Upper lobe of left lung (tissue), 6 donors: ENCODE data around the gene ADARB1. TPM values are rescaled to one million over a fixed set of nuclear protein-coding genes. Genes with fewer than 3 reads are reported as not detected.

Experiments
- ATAC-seq, 2 donors: fragments of 200-7000 bp; cut with Tn5 transposase; one replicate each; pipeline ENCODE4 v1.9.1; 2022; ENCODE audit warnings: mild to moderate bottlenecking in 2 of 2, moderate library complexity in 2 of 2; ENCODE audit not compliant: low FRiP score in 2 of 2
- DNase-seq, 2 donors: peaks; one replicate each; pipeline ENCODE4 v3.0.0-alpha.2; 2019 to 2020
- H3K27ac ChIP-seq, 4 donors: fragments of 200-600 bp; sonication (generic); one replicate each; pipeline ENCODE4 v1.5.1; 2016 to 2019
- H3K27me3 ChIP-seq, 4 donors: fragments of 200-600 bp; sonication (generic); one replicate each; pipeline ENCODE4 v1.5.1; 2017 to 2019
- H3K36me3 ChIP-seq, 4 donors: fragments of 200-600 bp; sonication (generic); one replicate each; pipeline ENCODE4 v1.5.1; 2016 to 2019
- H3K4me1 ChIP-seq, 4 donors: fragments of 200-600 bp; sonication (generic); one replicate each; pipeline ENCODE4 v1.5.1; 2018 to 2019
- H3K4me3 ChIP-seq, 4 donors: fragments of 200-600 bp; sonication (generic); one replicate each; pipeline ENCODE4 v1.5.1; 2017 to 2019; ENCODE audit warnings: mild to moderate bottlenecking in 2 of 4, moderate library complexity in 1 of 4
- H3K9me3 ChIP-seq, 4 donors: fragments of 200-600 bp; sonication (generic); one replicate each; pipeline ENCODE4 v1.5.1; 2018 to 2019
- EP300 ChIP-seq, 4 donors: sonication (generic); formaldehyde crosslinking; IDR thresholded peaks; one replicate each; pipeline ENCODE4 v1.5.1; 2017; ENCODE audit warnings: antibody characterized with exemption in 4 of 4, control low read depth in 2 of 4
- POLR2A ChIP-seq, 4 donors: fragments of 450-650 bp; IDR thresholded peaks; one replicate each; pipeline ENCODE4 v1.5.1; 2016 to 2017; ENCODE audit warnings: antibody characterized with exemption in 4 of 4, mild to moderate bottlenecking in 2 of 4
- POLR2AphosphoS5 ChIP-seq, 2 donors: sonication (generic); formaldehyde crosslinking; IDR thresholded peaks; one replicate each; pipeline ENCODE4 v1.5.1; 2017; ENCODE audit warnings: antibody characterized with exemption in 2 of 2
- WGBS, 2 donors: methylation state at CpG; one replicate each; pipeline ENCODE4 v1.1.5; 2017 to 2018; 5-methylcytosine and 5-hydroxymethylcytosine counted together
- total RNA-seq, 6 donors: library from RNA; depleted of rRNA in 4 of 6; stranded (reverse); fragments of >200 nt in 4 of 6; gene quantifications; one replicate each; pipeline versions ENCODE4 v1.1.0 to v1.2.1, GENCODE V29; 2016 to 2021
- TF ChIP-seq, protein P1 (sequence below), 6 experiments: fragments of 450-650 bp in 4 of 6; fragments of 200-600 bp in 2 of 6; sonication (generic) in 2 of 6; IDR thresholded peaks; one replicate each; pipeline ENCODE4 v1.5.1; 2016 to 2019; ENCODE audit warnings: antibody characterized with exemption in 6 of 6
- donor health status: DM: no; HTN: no; CAD: no; lungs with moderate emphysema.
- donor health status: DM: no; HTN: yes; CAD: no; lungs with severe emphysema.

ADARB1 gene
- total RNA-seq, 6 donors from 2014 or later = 26.5 to 94.3 (median 42.4) TPM

- Histone ChIP-seq H3K4me3 (no peak overlapping the region), H3K27ac (no peak overlapping the region), H3K9me3 (no peaks in the 10 kb centered on the region), H3K36me3 (peaks cover 2 to 39% (median 22%) of the 10 kb centered on the region in 4 donors), H3K27me3 (no peaks in the 10 kb centered on the region), H3K4me1 (peaks cover 0 to 2% (median 0%) of the 10 kb centered on the region in 4 donors)
- TF ChIP-seq, protein P1, sequence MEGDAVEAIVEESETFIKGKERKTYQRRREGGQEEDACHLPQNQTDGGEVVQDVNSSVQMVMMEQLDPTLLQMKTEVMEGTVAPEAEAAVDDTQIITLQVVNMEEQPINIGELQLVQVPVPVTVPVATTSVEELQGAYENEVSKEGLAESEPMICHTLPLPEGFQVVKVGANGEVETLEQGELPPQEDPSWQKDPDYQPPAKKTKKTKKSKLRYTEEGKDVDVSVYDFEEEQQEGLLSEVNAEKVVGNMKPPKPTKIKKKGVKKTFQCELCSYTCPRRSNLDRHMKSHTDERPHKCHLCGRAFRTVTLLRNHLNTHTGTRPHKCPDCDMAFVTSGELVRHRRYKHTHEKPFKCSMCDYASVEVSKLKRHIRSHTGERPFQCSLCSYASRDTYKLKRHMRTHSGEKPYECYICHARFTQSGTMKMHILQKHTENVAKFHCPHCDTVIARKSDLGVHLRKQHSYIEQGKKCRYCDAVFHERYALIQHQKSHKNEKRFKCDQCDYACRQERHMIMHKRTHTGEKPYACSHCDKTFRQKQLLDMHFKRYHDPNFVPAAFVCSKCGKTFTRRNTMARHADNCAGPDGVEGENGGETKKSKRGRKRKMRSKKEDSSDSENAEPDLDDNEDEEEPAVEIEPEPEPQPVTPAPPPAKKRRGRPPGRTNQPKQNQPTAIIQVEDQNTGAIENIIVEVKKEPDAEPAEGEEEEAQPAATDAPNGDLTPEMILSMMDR (IDR thresholded peaks at IDR 0.05) = no peak
- TF ChIP-seq POLR2A (IDR thresholded peaks at IDR 0.05) (no peak), POLR2AphosphoS5 (IDR thresholded peaks at IDR 0.05) (no peak), EP300 (IDR thresholded peaks at IDR 0.05) (no peak)
- DNase-seq = peak in 1 of 2 donors; percentile 79
- 94% methylated on average over 29 of the region's 29 CpGs for WGBS, 2 donors
- no peak for ATAC-seq
These were observed 146.5 kb downstream of the ADARB1 start for GRCh38 chr21:45220714-45221490.

GRCh38 chr21:45222001-45222400, 147.6 kb downstream of the ADARB1 start:
- no peaks in the 10 kb centered on the region for H3K9me3 ChIP-seq
- H3K27ac ChIP-seq = no peak overlapping the region
- DNase-seq = peak in 1 of 2 donors; percentile 57
- H3K4me1 ChIP-seq = peaks cover 0 to 2% (median 0%) of the 10 kb centered on the region in 4 donors
- H3K4me3 ChIP-seq = no peak overlapping the region
- TF ChIP-seq POLR2A (IDR thresholded peaks at IDR 0.05) = no peak
- no peak for TF ChIP-seq EP300 (IDR thresholded peaks at IDR 0.05)
- TF ChIP-seq, protein P1 (IDR thresholded peaks at IDR 0.05) = no peak
- peaks cover 2 to 39% (median 22%) of the 10 kb centered on the region in 4 donors for H3K36me3 ChIP-seq
- H3K27me3 ChIP-seq = no peaks in the 10 kb centered on the region
- no peak for ATAC-seq
- 93 to 96% methylated on average over 12 to 14 of the region's 15 CpGs for WGBS, 2 donors

GRCh38 chr21:45223236-45224185, 149.1 kb downstream of the ADARB1 start:
- no peaks in the 10 kb centered on the region for H3K9me3 ChIP-seq
- H3K27me3 ChIP-seq = no peaks in the 10 kb centered on the region
- H3K4me3 ChIP-seq = no peak overlapping the region
- no peak overlapping the region for H3K27ac ChIP-seq
- DNase-seq = peak in 1 of 2 donors; percentile 76
- WGBS, 2 donors = 92 to 96% methylated on average over 24 to 36 of the region's 36 CpGs
- peaks cover 0 to 2% (median 0%) of the 10 kb centered on the region in 4 donors for H3K4me1 ChIP-seq
- peaks cover 2 to 39% (median 22%) of the 10 kb centered on the region in 4 donors for H3K36me3 ChIP-seq
- TF ChIP-seq, protein P1 (IDR thresholded peaks at IDR 0.05) = no peak
- TF ChIP-seq POLR2AphosphoS5 (IDR thresholded peaks at IDR 0.05) (no peak), POLR2A (IDR thresholded peaks at IDR 0.05) (no peak), EP300 (IDR thresholded peaks at IDR 0.05) (no peak)
- no peak for ATAC-seq

DNA sequence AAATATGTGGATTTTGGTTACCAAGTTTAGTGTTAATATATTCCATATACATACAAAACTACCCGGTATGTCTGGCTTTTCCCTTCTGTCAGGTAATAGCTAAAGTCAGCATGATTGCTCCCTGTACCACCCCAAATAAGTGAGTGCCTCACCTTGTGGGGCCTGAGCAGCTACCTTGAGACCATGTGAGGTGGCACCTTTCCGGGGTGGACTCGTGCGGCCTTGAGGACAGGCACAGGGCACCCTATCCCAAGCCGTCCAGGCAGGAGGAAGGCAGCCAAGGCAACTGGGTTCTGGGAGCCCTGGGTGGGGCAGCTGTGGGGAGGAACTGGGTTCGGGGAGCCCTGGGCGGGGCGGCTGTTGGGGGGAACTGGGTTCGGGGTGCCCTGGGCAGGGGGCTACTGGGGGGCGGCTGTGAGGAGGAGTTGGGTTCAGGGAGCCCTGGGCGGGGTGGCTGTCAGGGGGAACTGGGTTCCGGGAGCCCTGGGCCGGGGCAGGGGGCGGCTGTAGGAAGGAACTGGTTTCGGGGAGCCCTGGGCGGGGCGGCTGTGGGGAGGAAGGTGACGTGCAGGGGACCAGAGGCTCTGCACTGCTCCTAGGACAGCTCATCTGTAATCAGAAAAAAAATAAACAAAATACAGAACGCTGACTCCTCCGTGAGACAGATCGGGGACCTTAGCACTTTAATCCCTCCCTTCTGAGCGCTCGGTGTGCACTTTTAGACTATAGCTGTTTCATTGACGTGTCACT, 150.0 kb downstream of the ADARB1 start:
- ATAC-seq = peak; percentile 37 to 62
- Histone ChIP-seq H3K27me3 (no peaks in the 10 kb centered on the region), H3K9me3 (no peaks in the 10 kb centered on the region), H3K4me1 (peaks cover 0 to 2% (median 0%) of the 10 kb centered on the region in 4 donors), H3K27ac (peak overlapping the region in 2 of 4 donors; percentile 26 to 42), H3K36me3 (peaks cover 2 to 39% (median 22%) of the 10 kb centered on the region in 4 donors), H3K4me3 (no peak overlapping the region)
- WGBS, 2 donors = 83 to 89% methylated on average over 24 of the region's 24 CpGs
- TF ChIP-seq POLR2A (IDR thresholded peaks at IDR 0.05) (no peak), EP300 (IDR thresholded peaks at IDR 0.05) (no peak), POLR2AphosphoS5 (IDR thresholded peaks at IDR 0.05) (no peak)
- TF ChIP-seq, protein P1 (IDR thresholded peaks at IDR 0.05) = no peak
- peak in 1 of 2 donors; percentile 79 for DNase-seq
